Coronary artery (tissue), 2 donors: ENCODE results near the gene ZNF860.

Experiments used
- DNase-seq: peaks from one replicate; pipeline ENCODE4 v3.0.0-alpha.2; 2017; ENCODE audit warnings: low spot score
- H3K27ac ChIP-seq, 2 donors: fragments of 200-600 bp; sonication (generic); one replicate each; pipeline ENCODE4 v1.5.1; 2016 to 2019
- H3K4me3 ChIP-seq: fragments of 200-600 bp; sonication (generic); 2 replicates; pipeline ENCODE4 v1.5.1; 2016; ENCODE audit warnings: mild to moderate bottlenecking, moderate library complexity
- TF ChIP-seq, protein P1 (sequence below): fragments of 200-600 bp; sonication (generic); IDR thresholded peaks from one replicate; pipeline ENCODE4 v1.5.1; 2019; ENCODE audit warnings: antibody characterized with exemption

Gene ZNF860

DNA sequence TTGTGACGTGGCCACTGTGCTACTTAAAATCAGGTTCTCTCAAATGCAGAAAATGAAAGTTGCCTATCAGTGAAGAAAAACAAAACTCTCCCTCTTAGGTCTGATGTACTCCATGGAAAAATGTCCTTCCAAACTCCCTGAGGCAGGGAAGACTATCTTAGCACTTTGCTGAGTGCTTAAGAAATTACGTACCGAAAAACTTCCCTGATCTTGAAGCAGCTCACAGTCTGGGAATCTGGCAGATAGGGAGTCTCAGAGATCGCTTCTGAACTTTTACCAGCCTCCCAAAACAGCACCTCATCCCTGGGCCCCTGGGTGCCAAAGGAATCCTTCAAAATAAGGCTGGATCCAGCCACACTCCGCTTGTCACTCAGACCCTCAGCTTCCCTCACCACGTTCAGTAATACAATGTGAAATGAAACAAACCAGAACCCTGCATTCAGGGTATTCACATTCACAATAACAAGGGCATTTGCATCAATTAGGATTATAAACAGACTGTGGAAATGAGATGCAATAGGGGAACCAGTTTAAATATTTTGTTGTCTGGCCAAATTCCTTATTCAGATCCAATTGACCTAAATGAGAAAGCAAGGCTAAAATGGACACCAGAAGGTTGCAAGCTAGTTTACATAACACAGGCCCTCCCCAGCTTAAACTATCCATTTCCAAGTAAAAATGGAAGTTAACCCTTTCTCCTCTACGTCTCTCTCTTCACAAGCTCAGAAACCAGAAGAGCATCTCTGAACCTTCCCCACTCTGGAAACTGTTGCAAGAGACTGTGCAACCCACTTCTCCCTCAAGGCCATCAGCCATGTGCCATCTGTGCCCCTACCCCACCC is 21.4 kb upstream of the ZNF860 start:
- H3K4me3 ChIP-seq = peak overlapping the region; percentile 63
- H3K27ac ChIP-seq = peak overlapping the region; percentile 79 to 88
- no peak for DNase-seq
- TF ChIP-seq, protein P1, sequence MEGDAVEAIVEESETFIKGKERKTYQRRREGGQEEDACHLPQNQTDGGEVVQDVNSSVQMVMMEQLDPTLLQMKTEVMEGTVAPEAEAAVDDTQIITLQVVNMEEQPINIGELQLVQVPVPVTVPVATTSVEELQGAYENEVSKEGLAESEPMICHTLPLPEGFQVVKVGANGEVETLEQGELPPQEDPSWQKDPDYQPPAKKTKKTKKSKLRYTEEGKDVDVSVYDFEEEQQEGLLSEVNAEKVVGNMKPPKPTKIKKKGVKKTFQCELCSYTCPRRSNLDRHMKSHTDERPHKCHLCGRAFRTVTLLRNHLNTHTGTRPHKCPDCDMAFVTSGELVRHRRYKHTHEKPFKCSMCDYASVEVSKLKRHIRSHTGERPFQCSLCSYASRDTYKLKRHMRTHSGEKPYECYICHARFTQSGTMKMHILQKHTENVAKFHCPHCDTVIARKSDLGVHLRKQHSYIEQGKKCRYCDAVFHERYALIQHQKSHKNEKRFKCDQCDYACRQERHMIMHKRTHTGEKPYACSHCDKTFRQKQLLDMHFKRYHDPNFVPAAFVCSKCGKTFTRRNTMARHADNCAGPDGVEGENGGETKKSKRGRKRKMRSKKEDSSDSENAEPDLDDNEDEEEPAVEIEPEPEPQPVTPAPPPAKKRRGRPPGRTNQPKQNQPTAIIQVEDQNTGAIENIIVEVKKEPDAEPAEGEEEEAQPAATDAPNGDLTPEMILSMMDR = no peak

DNA sequence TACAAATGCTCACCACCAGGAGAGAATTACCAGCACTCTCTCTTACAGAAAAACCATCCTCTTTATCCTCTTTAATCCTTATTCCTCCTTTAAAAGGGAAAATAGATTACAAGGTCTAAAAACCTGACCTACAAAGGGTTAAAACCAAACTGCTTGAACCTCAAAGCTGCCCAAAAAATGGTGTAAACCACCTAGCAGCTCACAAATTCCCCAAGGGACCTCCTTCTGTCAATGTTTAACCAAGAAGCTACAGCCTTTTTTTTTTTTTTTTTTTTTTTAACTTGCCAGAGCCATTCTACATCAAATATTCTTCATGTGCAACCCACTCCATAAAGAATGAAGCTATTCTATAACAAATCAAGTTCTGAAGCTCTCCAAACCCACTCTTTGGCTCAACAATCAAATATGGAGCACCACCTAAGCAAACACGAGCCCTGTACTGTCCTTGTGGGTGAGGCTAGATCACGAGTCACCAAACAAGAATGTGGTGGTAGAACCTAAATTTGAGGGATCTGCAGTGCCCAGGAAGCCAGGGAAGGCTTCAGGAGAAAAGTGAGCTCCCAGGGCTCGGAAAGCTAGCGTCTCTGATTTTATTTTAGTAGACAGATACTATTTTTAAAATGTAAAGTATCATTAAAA is 20.6 kb upstream of the ZNF860 start:
- Histone ChIP-seq H3K4me3 (peak overlapping the region; percentile 63), H3K27ac (peak overlapping the region; percentile 79 to 88)
- TF ChIP-seq, protein P1 = no peak
- no peak for DNase-seq

DNA sequence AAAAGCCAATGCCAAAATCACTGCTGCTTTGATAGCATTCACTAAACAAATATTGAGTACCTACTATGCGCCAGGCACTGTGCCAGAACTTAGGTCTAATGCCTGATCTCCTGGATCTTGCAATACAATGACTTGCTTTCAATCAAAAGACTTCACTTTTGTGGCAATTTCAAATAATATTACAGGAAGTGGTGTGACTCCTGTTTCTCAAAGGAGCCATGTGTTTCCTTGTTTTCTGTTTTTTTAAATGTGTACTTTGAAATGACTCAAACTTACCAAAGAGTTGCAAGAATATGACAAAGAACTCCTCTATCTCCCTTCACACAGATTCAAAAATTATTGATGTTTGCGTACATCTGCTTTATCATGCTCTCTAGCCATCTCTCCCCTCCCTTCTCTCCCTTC is 18.7 kb upstream of the ZNF860 start:
- TF ChIP-seq, protein P1 = no peak
- H3K27ac ChIP-seq = no peak overlapping the region
- no peak for DNase-seq
- H3K4me3 ChIP-seq = no peak overlapping the region

DNA sequence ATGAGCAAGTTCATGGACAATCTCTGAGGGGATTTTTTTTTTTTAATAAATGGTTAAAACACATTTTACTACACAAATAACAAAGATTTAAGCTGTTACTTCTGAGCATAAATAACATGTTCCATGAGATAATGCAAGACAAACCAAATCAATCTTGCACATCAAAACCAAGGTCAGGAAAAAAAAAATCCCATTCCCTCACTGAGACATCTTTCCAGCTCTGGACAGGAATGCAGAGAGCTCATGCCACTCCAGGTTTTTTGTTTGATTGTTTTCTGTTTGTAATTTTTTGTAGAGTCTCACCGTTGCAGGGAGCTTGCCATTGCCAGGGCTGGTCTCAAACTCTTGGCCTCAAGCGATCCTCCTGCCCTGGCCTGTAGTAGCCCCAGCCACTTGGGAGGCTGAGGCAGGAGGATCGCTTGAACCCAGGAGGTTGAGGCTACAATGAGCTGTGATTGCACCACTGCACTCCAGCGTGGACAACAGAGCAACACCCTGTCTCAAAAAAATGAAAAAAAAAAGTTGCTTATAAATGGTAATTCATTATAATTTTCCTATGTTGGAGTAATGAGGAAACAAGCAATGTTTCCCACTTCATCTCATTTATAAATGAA is 14.5 kb upstream of the ZNF860 start:
- peak overlapping the region in 1 of 2 donors; percentile 65 for H3K27ac ChIP-seq
- no peak overlapping the region for H3K4me3 ChIP-seq
- DNase-seq = no peak
- TF ChIP-seq, protein P1 = no peak

DNA sequence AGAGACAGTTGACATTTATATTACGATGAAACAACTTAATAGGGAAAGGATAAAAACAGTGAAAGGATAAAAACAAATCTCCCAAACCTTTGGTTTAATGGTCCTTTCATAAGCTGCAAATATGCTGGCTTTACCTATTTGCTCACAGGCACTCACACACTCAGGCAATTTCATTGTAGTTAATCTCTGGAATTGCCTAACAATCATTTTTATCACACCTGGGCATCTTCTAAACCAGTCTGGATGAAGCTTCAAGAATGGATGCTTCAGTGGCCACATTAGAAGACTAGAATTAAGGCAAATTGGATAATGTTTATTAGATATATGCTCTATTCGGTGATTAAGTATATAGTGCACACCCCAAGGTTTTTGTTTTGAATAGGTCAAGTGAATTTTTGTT is 14.0 kb upstream of the ZNF860 start:
- no peak for DNase-seq
- Histone ChIP-seq H3K27ac (peak overlapping the region; percentile 65 to 66), H3K4me3 (no peak overlapping the region)
- TF ChIP-seq, protein P1 = no peak

DNA sequence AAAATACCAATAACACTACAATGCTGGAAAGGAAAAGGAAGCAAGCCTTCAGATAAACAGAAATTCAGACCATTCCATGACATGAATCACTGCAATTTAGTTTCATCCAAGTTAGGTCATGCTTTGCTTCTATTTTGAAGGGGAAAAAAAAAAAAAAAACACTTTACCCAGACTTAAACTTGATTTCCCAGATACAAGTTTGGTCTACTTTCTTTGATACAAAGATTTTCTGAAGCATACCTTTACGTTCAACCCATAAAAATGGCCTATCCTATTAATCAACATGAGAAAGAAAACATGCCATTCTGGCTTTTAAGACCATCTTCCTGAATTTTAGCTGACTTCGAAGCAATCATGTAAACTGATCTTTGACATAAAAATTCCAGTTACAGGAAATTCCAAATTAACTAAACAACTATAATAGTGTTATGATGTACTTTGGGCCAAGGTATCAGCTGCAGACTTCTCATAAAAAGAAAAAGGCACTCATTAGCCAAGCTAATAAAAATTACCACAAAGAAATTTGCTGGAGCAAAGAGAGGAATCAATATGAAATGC is 13.1 kb upstream of the ZNF860 start:
- no peak overlapping the region for H3K4me3 ChIP-seq
- H3K27ac ChIP-seq = peak overlapping the region; percentile 66 to 81

More for the DNA sequence above, 13.1 kb upstream of the ZNF860 start:
- TF ChIP-seq, protein P1 = no peak
- DNase-seq = no peak
